HG02623 (cell line): ENCODE data around the gene PNLIP.

ENCODE experiments used
- ATAC-seq: cut with Tn5 transposase; IDR thresholded peaks from one replicate; pipeline ENCODE4 v1.9.1; 2021; ENCODE audit warnings: moderate library complexity; ENCODE audit not compliant: unreplicated experiment

PNLIP gene

DNA sequence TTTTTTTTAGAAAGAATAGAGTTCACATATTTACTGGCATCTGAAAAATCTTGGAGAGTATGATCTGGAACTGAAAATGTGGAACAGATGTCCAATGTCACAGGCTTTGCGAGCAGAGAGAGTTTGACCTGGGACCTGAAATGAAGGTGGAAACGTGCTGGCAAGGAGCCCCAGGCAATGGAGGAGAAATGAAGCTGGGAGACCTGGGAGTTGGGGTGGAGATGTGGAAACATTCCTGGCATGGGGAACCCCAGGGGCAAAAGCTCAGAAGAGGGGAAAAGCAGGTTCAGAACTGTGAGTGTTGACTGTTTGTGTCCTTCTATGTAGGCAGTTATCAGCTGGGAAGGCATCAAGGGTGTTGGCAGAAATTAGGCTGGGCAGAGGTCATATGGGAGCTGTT, 67.7 kb downstream of the PNLIP start:
- no peak for ATAC-seq

DNA sequence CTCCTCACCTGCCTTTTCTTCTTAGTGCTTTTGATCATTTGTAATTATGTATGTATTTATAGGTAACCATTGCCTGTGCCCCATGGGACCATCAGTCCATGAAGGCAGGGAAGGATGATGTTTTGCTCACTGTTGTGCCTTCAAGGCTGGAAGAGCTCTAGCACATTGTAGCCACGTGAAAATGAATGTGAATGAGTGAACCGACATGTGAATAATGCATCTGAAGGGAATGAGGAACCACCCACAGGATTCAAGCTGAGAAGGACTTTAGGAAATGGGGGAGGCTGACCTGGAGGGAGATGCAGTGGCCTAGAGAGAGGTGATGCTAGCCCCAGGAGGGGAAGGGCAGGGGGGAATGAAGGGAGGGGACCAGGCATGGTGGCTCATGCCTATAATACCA, 69.1 kb downstream of the PNLIP start:
- ATAC-seq, result no peak

DNA sequence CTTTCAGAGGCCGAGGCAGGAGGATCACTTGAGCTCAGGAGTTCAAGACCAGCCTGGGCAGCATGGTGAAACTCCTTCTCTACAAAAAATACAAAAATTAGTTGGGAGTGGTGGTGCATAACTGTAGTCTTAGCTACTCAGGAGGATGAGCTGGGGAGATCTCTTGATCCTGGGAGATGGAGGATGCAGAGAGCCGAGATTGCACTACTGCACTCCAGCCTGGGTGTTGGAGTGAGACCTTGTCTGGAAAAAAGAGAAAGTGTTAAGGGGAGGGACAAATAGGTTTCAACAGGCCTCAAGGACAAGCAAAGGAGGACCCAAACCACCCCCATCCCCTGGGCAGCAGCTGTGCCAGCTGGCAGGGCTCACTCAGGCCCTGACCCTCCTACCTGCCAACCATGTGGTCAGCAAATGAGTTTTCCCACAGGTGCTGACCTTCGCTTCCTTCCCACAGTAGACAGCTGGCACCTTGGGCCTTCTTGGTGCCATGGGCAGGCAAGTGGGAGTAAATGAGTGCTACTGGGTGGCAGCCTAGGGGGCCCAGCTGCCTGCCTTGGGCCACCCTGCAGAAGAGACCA, 69.6 kb downstream of the PNLIP start:
- no peak for ATAC-seq
